ENCODE results near the gene DUSP8.

DNA sequence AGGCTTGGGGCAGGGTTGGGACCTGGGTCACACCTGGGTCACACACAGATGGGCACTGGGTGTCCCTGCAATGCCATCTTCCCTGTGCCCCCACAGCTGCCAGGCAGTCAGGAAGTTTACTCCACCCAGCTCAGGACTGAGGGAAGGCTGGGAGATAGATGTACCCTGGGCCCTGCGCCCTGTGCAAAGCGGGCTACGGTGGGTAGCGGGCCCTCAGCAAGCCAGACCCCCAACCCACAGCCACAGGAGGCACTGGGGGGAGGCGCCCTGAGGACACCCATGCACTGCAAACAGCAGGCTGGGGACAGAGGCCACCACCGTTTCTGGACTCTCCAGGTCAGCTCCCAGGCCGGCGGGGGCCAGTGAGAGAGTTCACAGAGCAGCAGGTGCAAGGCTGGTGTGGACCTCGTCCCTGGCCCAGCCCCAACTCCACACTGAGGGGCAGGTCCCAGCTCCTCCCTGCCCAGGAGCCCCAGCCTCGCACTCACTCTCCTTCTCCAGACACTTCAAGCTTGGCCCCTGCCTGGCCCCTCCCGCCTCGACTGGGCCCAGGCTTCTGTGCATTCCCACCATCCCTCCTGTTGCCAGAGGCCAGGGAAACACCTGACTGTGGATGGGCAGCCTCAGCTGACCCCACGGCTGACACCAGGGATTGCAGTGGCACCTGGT, 4.9 kb downstream of the DUSP8 start:
- TF ChIP-seq, protein P1, sequence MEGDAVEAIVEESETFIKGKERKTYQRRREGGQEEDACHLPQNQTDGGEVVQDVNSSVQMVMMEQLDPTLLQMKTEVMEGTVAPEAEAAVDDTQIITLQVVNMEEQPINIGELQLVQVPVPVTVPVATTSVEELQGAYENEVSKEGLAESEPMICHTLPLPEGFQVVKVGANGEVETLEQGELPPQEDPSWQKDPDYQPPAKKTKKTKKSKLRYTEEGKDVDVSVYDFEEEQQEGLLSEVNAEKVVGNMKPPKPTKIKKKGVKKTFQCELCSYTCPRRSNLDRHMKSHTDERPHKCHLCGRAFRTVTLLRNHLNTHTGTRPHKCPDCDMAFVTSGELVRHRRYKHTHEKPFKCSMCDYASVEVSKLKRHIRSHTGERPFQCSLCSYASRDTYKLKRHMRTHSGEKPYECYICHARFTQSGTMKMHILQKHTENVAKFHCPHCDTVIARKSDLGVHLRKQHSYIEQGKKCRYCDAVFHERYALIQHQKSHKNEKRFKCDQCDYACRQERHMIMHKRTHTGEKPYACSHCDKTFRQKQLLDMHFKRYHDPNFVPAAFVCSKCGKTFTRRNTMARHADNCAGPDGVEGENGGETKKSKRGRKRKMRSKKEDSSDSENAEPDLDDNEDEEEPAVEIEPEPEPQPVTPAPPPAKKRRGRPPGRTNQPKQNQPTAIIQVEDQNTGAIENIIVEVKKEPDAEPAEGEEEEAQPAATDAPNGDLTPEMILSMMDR (conservative IDR thresholded peaks at IDR 0.05): no peak; the same call in 1 of the 2 replicates
- TF ChIP-seq ZFX (IDR thresholded peaks at IDR 0.05): no peak

All from C4-2B (cell line).